ENCODE data around the gene FKBP7. TPM values are rescaled to one million over a fixed set of nuclear protein-coding genes. Genes with fewer than 3 reads are reported as not detected.

Gene FKBP7
- total and polyA plus RNA-seq, 2 of the 13 experiments (the other 11 are each of a cell fraction or from before 2014, with no cell fraction given) = 12.4 to 14.8 TPM

DNA sequence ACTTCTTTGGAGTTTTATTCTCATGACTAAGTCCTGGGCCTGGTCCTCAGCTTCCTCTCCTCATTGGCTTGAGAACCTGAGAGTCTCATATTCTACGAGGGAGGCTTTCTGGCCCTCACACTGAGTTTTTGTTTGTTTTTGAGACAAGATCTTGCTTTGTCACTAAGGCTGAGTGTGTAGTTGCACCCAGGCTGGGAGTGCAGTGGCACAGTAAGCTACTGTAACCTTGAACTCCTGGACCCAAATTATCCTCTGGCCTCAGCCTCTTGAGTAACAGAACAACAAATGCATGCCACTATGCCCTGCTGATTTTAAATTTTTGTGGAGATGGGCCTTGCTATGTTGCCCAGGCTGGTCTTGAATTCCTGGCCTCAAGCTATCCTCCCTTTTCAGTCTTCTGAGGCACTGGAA lies 50.0 kb downstream of the FKBP7 start (continued):
- TF ChIP-seq ATRX (CRISPR knock-in tag; IDR thresholded peaks at IDR 0.05; ENCODE audit: borderline replicate concordance) (no peak), KDM3A (CRISPR knock-in tag; IDR thresholded peaks at IDR 0.05; ENCODE audit: low read depth) (no peak), NFIB (CRISPR knock-in tag; IDR thresholded peaks at IDR 0.05; ENCODE audit: borderline replicate concordance) (no peak), GZF1 (CRISPR knock-in tag; IDR thresholded peaks at IDR 0.05) (no peak), FOXA3 (CRISPR knock-in tag; IDR thresholded peaks at IDR 0.05) (peak; percentile 79), JUN (CRISPR knock-in tag; IDR thresholded peaks at IDR 0.05) (no peak), ZNF558 (CRISPR knock-in tag; IDR thresholded peaks at IDR 0.05; ENCODE audit: borderline replicate concordance) (no peak), ZNF891 (CRISPR knock-in tag; IDR thresholded peaks at IDR 0.05) (no peak), ZFYVE20 (CRISPR knock-in tag; IDR thresholded peaks at IDR 0.05; ENCODE audit: borderline replicate concordance, low read depth) (no peak), U2AF2 (IDR thresholded peaks at IDR 0.05; ENCODE audit: low read depth, low read length) (no peak), IKZF1 (IDR thresholded peaks at IDR 0.05) (no peak), ZNF567 (CRISPR knock-in tag; IDR thresholded peaks at IDR 0.05; ENCODE audit: borderline replicate concordance) (no peak), CBX5 (CRISPR knock-in tag; IDR thresholded peaks at IDR 0.05; ENCODE audit: borderline replicate concordance) (peak; percentile 69; the same call in 1 of the 2 replicates), ZNF549 (CRISPR knock-in tag; IDR thresholded peaks at IDR 0.05) (no peak), ZNF543 (CRISPR knock-in tag; IDR thresholded peaks at IDR 0.05) (no peak), NFE2 (CRISPR knock-in tag; IDR thresholded peaks at IDR 0.05) (peak; percentile 51; the same call in 1 of the 2 replicates), HMG20B (CRISPR knock-in tag; conservative IDR thresholded peaks at IDR 0.05) (peak; percentile 35; the same call in 1 of the 2 replicates), MAF1 (CRISPR knock-in tag; IDR thresholded peaks at IDR 0.05; ENCODE audit: borderline replicate concordance) (no peak), ZNF577 (CRISPR knock-in tag; IDR thresholded peaks at IDR 0.05; ENCODE audit: borderline replicate concordance, low read depth) (no peak), KAT2B (IDR thresholded peaks at IDR 0.05; ENCODE audit: borderline replicate concordance, low read depth, low read length) (no peak)
- TF ChIP-seq, protein P1, sequence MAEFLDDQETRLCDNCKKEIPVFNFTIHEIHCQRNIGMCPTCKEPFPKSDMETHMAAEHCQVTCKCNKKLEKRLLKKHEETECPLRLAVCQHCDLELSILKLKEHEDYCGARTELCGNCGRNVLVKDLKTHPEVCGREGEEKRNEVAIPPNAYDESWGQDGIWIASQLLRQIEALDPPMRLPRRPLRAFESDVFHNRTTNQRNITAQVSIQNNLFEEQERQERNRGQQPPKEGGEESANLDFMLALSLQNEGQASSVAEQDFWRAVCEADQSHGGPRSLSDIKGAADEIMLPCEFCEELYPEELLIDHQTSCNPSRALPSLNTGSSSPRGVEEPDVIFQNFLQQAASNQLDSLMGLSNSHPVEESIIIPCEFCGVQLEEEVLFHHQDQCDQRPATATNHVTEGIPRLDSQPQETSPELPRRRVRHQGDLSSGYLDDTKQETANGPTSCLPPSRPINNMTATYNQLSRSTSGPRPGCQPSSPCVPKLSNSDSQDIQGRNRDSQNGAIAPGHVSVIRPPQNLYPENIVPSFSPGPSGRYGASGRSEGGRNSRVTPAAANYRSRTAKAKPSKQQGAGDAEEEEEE (CRISPR knock-in tag; IDR thresholded peaks at IDR 0.05; ENCODE audit: borderline replicate concordance) = no peak
- TF ChIP-seq, protein P2, sequence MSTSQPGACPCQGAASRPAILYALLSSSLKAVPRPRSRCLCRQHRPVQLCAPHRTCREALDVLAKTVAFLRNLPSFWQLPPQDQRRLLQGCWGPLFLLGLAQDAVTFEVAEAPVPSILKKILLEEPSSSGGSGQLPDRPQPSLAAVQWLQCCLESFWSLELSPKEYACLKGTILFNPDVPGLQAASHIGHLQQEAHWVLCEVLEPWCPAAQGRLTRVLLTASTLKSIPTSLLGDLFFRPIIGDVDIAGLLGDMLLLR (CRISPR knock-in tag; IDR thresholded peaks at IDR 0.05) = no peak
- TF ChIP-seq, protein P3, sequence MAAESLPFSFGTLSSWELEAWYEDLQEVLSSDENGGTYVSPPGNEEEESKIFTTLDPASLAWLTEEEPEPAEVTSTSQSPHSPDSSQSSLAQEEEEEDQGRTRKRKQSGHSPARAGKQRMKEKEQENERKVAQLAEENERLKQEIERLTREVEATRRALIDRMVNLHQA (CRISPR knock-in tag; IDR thresholded peaks at IDR 0.05) = no peak
- TF ChIP-seq, protein P4, sequence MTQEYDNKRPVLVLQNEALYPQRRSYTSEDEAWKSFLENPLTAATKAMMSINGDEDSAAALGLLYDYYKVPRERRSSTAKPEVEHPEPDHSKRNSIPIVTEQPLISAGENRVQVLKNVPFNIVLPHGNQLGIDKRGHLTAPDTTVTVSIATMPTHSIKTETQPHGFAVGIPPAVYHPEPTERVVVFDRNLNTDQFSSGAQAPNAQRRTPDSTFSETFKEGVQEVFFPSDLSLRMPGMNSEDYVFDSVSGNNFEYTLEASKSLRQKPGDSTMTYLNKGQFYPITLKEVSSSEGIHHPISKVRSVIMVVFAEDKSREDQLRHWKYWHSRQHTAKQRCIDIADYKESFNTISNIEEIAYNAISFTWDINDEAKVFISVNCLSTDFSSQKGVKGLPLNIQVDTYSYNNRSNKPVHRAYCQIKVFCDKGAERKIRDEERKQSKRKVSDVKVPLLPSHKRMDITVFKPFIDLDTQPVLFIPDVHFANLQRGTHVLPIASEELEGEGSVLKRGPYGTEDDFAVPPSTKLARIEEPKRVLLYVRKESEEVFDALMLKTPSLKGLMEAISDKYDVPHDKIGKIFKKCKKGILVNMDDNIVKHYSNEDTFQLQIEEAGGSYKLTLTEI (CRISPR knock-in tag; conservative IDR thresholded peaks at IDR 0.05) = no peak
- TF ChIP-seq, protein P5, sequence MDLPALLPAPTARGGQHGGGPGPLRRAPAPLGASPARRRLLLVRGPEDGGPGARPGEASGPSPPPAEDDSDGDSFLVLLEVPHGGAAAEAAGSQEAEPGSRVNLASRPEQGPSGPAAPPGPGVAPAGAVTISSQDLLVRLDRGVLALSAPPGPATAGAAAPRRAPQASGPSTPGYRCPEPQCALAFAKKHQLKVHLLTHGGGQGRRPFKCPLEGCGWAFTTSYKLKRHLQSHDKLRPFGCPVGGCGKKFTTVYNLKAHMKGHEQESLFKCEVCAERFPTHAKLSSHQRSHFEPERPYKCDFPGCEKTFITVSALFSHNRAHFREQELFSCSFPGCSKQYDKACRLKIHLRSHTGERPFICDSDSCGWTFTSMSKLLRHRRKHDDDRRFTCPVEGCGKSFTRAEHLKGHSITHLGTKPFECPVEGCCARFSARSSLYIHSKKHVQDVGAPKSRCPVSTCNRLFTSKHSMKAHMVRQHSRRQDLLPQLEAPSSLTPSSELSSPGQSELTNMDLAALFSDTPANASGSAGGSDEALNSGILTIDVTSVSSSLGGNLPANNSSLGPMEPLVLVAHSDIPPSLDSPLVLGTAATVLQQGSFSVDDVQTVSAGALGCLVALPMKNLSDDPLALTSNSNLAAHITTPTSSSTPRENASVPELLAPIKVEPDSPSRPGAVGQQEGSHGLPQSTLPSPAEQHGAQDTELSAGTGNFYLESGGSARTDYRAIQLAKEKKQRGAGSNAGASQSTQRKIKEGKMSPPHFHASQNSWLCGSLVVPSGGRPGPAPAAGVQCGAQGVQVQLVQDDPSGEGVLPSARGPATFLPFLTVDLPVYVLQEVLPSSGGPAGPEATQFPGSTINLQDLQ (CRISPR knock-in tag; IDR thresholded peaks at IDR 0.05) = no peak
